Body of pancreas (tissue), 4 donors: ENCODE data around the gene DDIT3.

Source experiments
- POLR2A ChIP-seq, 3 donors: fragments of 450-650 bp; IDR thresholded peaks; one replicate each; pipeline ENCODE4 v1.6.1; 2016; ENCODE audit warnings: antibody characterized with exemption in 3 of 3, mild to moderate bottlenecking in 2 of 3
- TF ChIP-seq, protein P1 (sequence below), 7 experiments: fragments of 450-650 bp in 4 of 7; fragments of 200-600 bp in 3 of 7; sonication (generic) in 3 of 7; IDR thresholded peaks; one replicate each; pipeline ENCODE4 v1.5.1; 2016 to 2019; ENCODE audit warnings: antibody characterized with exemption in 7 of 7

DNA sequence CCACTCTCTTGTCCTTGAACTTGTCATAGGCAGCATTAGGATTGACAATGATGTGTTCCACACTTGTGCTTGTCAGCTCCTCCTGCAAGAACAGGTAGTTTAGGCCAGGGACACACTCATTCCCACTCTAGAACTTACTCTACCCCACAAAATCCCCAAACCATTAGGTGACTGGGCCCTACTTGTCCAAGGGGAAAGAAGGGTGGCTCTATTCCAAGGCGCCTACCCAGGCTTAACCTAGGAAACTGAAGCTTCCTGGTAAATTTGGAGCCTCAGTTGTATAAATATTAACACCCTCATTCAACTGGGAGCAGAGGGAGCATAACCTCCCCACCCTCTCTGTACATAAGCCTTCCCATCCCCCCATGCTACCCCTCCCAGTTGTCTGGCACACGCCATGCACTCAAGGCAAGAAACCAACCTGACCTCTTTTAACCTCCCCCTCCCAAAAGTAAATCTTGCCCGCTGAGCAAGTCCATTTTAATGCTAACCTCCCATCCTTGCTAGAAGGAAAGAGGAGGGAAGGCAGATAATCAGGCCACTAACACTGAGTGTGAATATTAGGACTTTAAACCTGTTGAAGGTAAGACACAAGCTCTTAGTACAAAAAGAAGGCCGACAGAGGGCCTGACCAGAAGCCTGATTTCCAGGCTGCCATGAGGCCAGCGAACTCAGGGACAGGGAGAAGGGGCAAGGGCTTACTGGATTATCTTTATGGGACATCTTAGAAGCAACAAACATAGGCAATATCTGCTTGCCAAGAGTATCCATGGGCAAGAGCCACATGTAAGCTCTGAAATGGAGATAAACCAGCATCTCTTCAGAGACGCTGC is 15.7 kb upstream of the DDIT3 start:
- TF ChIP-seq, protein P1, sequence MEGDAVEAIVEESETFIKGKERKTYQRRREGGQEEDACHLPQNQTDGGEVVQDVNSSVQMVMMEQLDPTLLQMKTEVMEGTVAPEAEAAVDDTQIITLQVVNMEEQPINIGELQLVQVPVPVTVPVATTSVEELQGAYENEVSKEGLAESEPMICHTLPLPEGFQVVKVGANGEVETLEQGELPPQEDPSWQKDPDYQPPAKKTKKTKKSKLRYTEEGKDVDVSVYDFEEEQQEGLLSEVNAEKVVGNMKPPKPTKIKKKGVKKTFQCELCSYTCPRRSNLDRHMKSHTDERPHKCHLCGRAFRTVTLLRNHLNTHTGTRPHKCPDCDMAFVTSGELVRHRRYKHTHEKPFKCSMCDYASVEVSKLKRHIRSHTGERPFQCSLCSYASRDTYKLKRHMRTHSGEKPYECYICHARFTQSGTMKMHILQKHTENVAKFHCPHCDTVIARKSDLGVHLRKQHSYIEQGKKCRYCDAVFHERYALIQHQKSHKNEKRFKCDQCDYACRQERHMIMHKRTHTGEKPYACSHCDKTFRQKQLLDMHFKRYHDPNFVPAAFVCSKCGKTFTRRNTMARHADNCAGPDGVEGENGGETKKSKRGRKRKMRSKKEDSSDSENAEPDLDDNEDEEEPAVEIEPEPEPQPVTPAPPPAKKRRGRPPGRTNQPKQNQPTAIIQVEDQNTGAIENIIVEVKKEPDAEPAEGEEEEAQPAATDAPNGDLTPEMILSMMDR (IDR thresholded peaks at IDR 0.05) = no peak
- TF ChIP-seq POLR2A (IDR thresholded peaks at IDR 0.05) = no peak
